Activated CD8-positive, alpha-beta memory T cell treated with anti-CD3 and anti-CD28 coated beads, Interleukin-2, amount 50 U/mL, for 24 hours (primary cell): ENCODE measurements around the gene PDSS2.
"Not testable (repeated sequence)": the region's sequence is repeated elsewhere in the genome, so short reads cannot be mapped to it uniquely, and the experiment has no call there.

Experiments
- DNase-seq: peaks from one replicate; pipeline ENCODE4 v3.0.0-alpha.2; 2020; ENCODE audit errors: extremely low read depth

The PDSS2 gene

DNA sequence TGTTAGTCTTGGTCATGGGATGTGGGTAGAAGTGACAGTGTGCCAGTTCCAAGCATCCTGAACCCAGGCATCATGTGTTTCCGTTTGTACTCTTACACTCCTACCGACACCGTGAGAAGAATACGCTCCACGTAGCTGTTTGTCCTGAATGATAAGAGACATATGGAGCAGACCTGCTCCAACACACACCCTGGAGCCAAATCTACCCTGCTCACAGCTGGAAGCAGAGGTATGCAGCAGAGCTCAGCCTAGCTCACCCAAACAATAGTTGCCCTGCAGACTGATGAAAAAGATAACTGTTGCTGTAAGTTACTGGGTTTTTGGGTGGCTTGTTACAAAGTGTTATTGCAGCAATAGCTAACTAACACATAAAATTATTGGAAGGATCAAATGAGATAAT is 14.3 kb upstream of the PDSS2 start:
- DNase-seq: no peak

DNA sequence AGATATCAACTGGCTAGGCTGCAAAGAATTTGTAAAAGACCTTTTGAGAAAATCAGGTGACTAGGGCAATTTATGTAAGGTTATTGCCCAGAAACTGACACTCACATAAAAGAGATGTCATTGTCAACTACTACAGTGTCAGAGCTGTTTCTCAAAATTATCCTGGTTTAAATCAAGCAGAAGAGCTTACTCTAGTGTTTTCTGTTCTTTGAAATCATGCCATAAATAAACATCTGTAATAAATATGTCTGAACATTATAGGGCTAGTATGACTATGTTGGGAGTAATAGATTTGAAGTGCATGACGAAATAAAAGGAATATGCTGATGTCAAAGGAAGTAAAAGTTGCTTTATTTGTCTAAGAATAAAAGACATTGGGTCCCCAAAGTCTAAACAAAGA is 11.0 kb upstream of the PDSS2 start:
- no peak for DNase-seq

DNA sequence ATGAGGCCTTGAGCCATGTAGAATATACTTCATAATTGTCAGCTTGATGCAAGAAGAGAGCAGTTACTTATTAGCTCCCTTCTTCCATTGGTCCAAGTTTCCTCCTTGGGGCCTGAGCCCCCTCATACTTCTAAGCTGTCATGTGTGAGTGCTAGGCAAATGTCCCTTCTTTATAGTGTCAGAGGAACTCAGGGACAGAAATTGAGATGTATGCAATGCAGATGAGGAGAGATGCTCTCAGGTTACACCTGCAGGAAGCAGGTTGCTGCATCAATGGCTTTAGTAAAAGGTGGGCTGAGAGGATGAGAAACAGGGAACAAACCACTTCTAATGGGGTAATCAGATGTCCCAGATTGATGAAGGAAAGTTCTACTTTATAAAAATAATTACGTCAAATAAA is 6.7 kb upstream of the PDSS2 start:
- DNase-seq: no peak

DNA sequence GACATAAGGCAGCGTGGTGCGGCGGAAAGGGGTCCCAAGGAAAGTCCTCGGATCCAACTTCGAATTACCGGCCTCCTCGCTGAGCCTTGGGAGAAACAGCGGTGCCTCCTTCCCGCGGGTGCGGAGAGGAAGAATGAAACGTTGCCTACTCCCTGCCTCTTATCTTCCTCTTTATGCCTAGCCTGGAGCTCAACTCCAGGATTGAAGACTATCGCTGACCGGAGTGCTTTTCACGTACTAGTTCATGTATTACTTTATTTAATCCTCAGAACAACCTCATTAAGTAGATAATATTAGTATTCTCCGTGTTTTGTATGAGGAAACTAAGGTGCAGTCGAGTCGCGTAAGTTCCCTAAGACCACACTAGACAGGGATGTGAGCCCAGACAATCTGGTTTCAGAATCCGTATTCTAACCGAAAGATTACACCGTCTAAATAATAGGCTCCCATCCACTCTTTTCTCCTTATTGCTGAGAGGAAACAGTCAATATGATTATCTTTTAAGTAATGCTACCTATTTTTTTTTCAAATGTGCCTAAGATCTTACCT is 793 bp upstream of the PDSS2 start:
- DNase-seq: no peak

DNA sequence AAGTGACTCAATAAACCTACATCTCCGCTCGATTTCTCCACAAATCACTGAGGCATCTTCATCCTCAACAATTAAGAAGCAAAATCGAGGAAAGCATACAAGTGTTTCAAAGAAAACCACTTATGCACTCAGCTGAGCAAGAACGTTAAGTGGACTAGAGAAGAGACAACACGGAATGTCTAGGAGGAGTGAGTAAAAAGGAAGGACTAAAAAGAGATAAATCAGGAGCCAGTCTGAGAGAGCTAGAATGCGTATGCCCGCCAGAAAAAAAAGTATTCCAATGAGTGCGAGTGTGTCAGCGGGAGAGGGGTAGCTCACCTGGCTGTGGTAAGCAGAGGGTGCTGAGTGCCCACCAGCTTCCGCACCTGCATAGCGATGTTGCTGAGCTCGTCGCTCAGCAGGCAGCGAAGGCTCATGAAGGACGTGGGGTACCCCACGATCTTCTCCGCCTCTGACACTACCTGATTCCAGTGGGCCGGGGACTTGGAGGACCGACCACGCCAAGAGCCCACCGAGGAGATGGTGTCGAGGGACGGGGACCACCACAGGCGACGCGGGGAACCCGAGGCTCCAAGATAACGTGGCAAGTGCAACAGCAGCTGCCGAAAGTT is 587 bp downstream of the PDSS2 start:
- no peak for DNase-seq

DNA sequence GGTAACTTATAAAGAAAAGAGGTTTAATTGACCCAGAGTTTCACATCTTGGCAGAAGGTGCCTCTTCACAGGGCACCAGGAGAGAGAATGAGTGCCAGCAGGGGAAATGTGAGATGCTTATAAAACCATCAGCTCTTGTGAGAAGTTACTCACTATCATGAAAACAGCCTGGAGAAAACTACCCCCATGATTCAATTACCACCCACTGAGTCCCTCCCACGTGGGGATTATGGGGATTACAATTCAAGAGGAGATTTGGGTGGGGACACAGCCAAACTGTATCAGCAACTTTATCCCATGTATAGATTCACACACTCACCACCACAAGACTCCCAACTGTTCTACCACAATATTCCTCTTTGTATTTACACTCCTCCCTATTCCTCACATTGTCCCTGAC is 10.6 kb downstream of the PDSS2 start:
- DNase-seq: no peak

DNA sequence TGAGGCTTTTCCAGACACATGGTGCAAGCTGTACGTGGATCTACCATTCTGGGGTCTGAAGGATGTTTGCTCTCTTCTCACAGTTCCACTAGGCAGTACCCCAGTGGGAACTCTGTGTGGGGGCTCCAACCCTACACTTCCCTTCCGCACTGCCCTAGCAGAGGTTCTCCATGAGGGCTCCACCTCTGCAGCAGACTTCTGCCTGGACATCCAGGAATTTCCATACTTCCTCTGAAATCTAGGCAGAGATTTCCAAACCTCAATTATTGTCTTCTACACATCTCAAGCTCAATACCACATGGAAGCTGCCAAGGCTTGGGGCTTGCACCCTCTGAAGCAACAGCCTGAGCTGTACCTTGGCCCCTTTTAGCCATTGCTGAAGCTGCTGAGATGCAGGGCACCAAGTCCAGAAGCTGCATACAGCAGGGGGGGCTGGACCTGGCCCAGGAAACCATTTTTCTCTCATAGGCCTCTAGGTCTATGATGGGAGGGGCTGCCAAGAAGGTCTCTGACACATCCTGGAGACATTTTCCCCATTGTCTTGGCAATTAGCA is 11.6 kb downstream of the PDSS2 start:
- no peak for DNase-seq

DNA sequence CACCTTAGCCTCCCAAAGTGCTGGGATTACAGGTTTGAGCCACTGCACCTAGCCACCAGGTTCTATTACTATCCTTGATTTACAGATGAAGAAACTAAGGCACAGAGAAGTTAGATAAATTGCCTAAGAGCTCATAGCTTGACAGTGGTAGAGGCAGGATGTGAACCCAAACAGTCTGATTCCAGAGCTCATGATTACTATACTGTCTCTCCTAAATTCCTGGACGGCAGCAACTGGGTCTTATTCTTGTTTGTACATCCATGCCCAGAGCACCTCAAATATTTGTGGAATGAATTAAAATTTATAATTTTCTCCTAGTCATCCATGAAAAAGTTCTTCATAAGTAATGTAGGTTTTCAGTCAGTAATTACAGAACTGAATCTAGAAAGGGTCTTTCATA is 15.1 kb downstream of the PDSS2 start:
- DNase-seq: no peak

DNA sequence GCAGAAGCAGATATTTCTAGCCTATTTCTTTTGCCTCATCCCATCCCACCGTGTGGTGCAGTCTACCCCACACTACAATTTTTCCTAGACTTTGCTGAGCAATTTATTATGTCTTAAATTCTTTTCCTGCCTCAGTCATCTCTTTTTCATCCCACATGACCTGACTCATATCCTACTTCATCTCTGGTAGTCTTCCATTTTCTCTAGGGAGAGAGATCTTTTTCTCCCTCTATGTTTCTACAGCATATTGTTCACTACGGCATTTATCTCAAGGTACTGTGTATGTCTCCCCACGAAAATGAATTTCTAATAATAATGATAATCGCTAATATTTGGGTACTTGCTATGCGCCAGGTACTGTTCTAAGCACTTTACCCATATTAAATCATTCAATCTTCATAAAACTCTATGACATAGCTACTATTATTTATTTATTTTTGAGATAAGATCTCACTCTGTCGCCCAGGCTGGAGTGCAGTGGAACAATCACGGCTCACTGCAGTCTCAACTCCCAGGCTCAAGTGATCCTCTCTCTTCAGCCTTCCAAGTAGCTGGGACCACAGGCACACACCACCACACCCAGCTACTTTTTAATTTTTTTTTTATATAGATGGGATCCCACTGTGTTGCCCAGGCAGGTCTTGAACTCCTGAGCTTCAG is 15.6 kb downstream of the PDSS2 start:
- no peak for DNase-seq

DNA sequence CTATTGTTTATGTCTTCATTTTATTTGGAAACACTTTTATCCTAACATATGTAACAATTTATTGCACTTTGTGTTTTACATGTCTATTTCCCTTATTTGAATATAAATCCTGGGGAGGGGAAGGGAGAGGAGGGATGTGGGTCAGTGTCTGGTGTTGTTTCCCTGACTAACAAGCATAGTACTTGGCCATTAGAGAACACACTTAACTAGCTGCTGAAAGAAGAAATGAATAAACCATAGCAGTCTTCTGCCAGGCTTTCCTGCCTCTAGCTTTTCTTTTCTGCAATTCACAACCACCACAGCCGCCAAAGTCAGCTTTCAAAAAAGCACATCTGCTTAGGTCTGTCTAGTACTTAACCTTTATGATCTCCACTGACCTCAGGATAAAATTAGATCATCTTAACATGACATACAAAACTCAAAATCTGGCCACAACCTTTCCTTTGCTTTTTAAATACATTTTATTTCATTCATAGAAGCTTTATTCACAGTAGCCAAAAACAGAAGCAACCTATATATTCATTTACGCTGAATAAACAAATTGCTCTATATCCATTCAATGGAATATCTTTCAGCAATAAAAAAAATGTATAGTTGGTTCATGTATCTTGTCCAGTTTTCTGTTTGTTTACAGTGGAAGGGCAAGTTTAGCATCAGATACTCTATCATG is 16.3 kb downstream of the PDSS2 start:
- DNase-seq: no peak

DNA sequence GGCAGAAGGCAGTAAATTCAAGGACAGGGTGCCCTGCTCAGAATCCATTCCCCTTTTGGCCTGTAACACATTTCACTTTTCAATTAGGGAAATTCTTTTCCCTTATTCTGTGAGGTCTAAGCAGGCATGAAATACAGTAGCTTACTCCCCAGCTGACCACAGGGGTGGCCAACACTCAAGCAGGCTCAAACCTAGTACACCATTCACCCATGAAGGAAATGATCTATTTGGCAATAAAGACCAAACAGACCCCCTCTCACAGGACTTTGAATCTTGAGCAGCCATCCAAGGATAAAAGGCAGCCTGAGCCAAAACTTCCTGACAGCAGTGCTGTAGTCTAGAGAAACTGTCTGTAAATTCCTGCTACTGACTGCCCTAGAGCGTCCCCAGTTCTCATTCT is 17.7 kb downstream of the PDSS2 start:
- no peak for DNase-seq

DNA sequence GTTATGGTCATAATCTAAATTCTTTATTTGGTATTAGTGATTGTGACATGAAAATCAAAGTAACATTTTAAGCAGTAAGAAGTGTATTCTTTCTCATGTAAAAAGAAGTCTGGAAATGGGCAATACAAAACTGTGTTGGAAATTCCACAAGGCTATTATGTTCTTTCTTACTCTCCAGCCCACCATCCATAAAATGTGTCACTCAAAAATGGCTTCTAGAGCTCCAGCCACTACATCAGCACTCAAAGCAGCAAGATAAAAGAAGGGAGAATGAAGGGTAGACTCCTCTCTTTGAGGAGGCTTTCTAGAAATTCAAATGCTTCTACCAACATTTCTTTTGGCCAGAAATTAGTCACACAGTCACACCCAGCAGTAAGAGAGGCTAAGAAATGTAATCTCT is 18.4 kb downstream of the PDSS2 start:
- no peak for DNase-seq

DNA sequence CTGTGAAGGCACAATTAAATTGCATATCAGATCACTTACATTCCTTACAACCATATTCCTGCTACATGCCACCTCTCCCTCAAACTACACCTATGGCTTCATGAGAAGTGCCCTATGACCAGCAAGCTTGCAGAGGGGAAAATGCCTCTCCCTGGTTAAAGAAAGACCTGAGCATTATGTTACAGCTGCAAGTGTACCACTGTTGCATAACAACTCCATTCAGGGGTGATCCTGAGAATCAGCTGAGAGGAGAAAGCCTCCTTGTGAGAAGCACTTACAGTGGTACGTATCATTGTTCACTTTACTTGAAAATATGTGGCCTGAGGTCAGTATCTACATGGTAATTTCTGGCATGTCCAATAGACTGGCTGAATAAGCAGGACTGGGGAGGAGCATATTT is 20.0 kb downstream of the PDSS2 start:
- no peak for DNase-seq

DNA sequence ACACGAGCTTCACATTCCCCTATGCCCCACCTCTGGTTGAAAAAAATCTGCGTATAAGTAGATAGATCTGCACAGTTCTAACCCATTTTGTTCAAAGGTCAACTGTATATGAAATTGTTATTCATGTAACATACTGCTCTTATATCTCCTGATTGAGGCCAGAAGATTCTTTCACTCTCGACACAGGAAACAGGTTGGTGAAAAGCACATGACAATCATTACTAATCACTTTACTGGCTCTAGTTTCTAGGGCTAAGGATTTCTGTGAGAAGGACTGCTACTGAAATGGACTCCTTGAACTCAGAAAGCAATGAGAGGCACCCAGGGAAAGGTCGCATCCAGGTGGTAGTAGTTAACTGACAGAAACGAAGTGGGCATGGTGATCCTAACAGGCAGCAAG is 21.7 kb downstream of the PDSS2 start:
- DNase-seq: no peak

DNA sequence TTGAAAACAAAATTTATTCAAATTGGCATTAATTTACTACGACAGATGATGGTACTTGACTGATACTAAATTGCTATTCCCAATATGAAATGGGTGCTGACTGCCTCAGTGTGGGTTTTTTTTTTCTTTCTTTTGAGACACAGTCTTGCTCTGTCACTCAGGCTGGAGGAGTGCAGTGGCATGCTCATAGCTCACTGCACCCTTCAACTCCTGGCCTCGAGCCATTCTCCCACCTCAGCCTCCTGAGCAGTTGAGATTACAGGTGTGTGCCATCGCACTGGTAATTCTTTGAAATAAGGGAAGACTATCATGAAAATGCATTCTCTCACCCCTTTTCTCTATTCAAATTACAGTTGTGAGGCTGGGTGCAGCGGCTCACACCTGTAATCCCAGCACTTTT is 22.5 kb downstream of the PDSS2 start:
- DNase-seq: no peak

DNA sequence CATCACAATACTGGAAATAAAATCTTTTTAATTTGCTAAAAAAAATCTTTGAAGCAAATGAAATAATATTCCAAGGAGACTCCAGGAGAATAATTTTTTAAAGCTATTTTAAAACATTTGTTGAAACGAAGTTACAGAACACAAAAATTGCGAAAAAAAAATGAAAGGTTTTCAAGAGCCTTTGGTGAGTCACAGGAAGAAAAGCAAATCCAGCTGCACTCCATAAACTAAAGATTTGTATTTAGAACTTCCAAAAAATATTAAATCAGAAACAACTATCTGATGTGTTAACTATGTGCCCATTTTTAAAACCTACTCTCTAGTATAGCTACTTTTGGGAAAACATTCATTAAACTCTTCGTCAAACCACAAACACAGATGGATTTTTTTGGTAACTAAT is 23.6 kb downstream of the PDSS2 start:
- no peak for DNase-seq

DNA sequence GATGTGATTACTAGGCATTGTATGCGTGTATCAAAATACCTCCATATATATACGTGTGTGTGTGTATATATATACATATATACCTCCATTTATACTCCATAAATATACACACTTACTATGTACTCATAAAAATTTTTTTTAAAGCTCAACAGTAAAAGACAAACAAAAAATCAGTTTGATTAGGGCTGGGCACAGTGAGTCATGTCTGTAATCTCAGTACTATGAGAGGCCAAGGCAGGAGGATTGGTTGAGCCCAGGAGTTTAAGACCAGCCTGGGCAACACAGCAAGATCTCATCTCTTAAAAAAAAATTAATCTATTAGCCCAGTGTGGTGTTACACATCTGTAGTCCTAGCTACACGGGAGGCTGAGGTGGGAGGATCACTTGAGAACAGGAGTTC is 24.6 kb downstream of the PDSS2 start:
- DNase-seq: no peak

DNA sequence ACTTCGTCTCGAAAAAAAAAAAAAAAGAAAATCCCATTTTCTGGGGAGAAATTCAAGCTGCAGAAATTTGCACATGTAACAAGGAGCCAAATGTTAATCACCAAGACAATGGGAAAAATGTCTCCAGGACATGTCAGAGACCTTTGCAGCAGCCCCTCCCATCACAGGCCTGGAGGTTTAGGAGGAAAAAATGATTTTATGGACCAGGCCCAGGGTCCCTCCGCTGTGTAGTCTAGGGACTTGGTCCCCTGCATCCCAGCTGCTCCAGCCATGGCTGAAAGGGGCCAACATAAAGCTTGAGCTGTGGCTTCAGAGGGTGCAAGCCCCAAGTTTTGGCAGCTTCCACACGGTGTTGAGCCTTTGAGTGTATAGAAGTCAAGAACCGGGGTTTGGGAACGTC is 33.4 kb downstream of the PDSS2 start:
- not testable (repeated sequence) for DNase-seq

DNA sequence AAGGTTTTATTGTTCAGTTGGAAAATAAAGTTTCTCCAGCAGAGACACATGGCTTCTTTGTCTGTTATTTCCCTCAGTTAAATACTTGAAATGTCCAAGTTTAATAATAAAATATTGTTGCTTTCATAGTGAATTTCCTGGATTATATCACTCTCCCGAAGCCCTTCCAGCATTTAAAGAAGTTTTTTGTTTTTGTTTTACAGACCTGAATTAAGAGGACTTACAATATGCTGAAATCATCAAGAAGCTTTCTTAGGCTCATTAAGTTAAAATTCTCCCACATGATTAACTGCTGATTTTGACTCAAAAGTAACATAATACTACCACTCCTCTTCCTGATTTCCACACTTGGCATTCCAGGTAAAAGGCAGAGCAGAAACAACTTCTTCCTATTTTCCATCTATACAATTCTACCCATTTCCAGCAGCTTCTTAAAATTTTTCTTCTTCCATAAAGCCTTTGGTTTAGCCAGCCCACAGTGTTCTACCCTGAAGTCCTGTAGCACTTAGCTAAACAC is 35.8 kb downstream of the PDSS2 start:
- no peak for DNase-seq

DNA sequence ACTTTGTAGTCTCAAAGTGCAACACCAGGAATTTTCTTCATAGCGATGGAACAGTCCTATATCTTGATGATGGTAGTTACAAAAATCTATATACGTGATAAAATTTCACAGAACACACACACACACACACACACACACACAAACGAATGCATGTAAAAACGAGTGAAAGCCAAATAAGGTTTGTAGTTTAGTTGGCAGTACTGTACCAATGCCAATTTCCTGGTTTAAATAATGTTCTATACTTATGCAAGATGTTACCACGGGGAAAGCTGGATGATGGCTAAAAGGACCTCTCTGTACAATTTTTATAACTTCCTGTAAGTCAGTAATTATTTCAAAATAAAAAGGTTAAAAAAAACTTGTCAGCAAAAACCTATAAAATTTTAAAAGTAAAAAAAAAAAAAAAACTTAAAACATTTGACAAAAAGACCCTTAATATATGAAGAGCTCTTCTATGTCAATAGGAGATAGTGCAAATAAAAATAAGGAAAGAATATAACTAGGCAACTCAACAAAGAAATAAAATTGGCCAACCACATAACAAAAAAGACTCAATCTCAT is 37.6 kb downstream of the PDSS2 start:
- DNase-seq: no peak

DNA sequence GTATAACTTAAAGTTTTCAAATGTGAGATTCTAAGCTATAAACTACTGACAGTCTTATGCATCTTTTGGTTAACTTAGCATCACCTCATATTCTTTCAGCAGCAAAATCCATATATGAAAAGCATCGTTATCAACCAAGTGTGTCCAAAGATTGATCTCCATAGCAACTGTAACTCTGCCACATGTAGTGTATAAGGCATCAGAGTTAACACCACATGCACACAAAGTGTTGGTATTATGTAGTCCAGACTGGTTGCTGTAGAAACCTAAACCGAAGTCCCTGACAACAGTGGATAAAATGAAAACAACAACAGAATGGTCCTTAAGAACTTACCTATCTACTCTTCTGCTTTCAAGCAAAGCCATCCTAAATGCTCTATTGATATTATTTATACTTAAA is 39.6 kb downstream of the PDSS2 start:
- no peak for DNase-seq

DNA sequence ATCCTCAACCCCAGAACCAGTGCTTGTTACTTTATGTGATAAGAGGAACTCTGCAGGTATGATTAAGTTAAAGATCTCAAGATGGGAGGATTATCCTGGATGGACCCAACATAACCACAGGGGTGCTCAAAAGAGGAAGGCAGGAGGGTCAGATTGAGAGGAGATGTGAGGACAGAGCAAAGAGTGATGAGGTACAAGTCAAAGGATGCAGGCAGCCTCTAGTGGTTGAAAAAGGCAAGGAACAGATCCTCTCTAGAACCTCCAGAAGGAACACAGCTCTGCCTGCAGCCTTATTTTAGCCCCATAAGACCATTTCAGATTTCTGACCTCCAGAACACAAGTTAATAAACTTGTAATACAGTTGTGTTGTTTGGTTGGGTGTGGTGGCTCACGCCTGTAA is 41.2 kb downstream of the PDSS2 start:
- DNase-seq: no peak
